GM18517 (cell line): ENCODE measurements around the gene CCDC40.

ENCODE experiments used
- ATAC-seq: cut with Tn5 transposase; IDR thresholded peaks from one replicate; pipeline ENCODE4 v1.9.1; 2021; ENCODE audit warnings: mild to moderate bottlenecking, moderate library complexity; ENCODE audit not compliant: unreplicated experiment

CCDC40 gene

DNA sequence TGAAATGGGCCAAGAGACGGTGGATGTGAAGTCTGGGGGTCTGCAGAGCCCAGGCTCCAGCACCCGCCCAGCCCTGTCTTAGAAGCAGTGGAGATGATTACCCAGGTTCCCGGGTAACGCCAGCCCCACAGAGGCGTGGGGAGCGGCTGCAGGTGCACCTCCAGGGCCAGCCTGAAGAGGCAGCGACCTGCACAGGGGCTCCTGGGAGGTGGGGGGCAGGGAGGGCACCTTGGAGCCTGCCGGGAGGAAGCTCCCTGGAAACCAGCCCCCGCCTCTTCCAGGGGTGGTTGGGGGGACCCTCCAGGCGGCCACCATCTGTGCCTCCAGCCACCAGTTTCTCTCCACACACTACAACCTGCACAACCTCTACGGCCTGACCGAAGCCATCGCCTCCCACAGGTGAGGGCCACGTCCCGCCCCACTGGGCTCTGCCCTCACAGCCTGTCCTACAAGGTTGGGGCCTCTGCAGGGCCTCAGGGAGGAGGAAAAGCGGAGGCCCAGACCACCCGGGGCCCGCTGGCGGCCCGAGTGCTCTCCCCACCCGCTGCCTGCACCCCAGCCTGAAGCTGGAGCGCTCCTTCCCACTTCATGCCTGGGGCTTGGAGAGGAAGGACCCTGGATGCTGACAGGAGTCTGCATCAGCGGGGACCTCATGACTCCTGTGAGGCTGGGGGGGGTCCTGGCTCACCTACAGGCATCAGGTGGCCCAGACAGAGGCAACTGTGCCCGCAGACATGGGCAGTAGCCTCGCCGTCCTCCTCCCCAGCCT lies 75.4 kb downstream of the CCDC40 start:
- ATAC-seq = no peak

DNA sequence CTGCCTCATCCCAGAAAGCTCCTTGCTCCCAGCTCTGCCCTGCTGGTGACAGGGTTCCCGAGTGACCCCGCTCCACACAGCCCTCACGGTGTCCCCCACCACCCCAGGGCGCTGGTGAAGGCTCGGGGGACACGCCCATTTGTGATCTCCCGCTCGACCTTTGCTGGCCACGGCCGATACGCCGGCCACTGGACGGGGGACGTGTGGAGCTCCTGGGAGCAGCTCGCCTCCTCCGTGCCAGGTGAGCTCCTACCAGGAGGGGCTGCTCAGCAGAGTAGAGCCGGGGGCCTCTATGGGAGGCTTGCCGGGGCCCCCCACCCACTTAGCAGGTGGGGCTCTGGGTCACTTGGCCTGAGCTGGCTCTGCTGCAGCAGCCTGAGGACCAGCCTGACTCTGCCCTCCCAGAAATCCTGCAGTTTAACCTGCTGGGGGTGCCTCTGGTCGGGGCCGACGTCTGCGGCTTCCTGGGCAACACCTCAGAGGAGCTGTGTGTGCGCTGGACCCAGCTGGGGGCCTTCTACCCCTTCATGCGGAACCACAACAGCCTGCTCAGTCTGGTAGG lies 76.1 kb downstream of the CCDC40 start:
- ATAC-seq = no peak

DNA sequence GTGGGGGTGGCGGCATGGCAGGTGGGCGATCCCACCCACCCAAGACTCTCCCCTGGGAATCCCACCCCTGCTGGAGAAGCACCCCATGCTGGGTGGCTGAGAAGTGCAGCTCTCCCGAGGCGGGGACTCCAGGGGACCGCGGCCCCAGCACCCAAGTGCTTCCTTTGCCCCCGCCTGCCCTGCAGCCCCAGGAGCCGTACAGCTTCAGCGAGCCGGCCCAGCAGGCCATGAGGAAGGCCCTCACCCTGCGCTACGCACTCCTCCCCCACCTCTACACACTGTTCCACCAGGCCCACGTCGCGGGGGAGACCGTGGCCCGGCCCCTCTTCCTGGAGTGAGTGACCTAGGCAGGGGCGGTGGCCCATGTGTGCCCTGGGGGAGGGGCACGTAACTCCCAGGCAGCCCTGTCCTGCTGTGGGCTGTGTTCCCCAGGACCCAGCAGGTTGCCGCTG lies 76.6 kb downstream of the CCDC40 start:
- ATAC-seq = no peak

DNA sequence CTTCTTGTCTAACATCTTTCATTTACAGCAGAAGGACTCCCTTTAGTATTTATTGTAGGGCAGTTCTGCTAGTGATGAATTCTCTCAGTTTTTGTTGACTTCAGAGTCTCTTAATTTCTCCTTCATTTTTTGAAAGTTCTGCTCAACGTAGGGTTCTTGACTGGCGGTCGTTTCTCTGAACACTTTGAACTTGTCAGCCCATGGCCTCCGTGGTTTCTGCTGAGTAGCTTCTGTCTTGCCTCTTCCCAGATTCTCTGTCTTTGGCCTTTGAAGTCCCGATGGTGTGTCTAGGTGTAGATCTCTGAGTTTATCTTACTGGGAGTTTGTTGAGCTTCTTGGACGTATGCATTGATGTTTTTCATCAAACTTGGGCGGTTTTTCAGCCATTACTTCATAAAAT lies 78.3 kb downstream of the CCDC40 start:
- no peak for ATAC-seq

GRCh38 chr17:80115159-80115558 lies 78.7 kb downstream of the CCDC40 start:
- ATAC-seq = no peak

GRCh38 chr17:80116276-80116920 lies 80.0 kb downstream of the CCDC40 start:
- ATAC-seq = no peak

- ATAC-seq = no peak
Observed at GRCh38 chr17:80116921-80117380, 80.5 kb downstream of the CCDC40 start.

GRCh38 chr17:80117491-80118401 lies 81.3 kb downstream of the CCDC40 start:
- ATAC-seq = no peak

GRCh38 chr17:80118601-80119270 lies 82.3 kb downstream of the CCDC40 start:
- ATAC-seq = no peak

DNA sequence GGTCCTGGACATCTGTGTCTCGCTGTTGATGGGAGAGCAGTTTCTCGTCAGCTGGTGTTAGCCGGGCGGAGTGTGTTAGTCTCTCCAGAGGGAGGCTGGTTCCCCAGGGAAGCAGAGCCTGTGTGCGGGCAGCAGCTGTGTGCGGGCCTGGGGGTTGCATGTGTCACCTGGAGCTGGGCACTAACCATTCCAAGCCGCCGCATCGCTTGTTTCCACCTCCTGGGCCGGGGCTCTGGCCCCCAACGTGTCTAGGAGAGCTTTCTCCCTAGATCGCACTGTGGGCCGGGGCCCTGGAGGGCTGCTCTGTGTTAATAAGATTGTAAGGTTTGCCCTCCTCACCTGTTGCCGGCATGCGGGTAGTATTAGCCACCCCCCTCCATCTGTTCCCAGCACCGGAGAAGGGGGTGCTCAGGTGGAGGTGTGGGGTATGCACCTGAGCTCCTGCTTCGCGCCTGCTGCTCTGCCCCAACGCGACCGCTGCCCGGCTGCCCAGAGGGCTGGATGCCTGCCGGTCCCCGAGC lies 82.9 kb downstream of the CCDC40 start:
- no peak for ATAC-seq

DNA sequence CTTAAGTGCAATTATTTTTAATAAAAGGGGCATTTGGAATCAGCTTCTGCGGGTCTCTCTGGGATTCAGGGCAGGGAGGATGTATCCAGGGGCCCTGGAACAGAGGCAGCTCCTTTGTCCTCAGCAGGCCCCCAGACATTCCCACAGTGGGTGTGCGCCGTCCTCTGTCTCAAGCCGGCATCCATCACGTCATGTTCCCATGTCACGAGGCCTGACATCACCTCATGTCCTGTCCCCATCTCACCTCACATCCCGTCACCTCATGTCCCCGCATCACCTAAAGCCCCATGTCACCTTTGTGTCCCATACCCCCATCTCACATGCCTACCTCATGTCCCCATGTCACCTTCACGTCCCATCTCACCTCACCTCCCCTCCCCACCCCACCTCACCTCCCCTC lies 83.4 kb downstream of the CCDC40 start:
- no peak for ATAC-seq

DNA sequence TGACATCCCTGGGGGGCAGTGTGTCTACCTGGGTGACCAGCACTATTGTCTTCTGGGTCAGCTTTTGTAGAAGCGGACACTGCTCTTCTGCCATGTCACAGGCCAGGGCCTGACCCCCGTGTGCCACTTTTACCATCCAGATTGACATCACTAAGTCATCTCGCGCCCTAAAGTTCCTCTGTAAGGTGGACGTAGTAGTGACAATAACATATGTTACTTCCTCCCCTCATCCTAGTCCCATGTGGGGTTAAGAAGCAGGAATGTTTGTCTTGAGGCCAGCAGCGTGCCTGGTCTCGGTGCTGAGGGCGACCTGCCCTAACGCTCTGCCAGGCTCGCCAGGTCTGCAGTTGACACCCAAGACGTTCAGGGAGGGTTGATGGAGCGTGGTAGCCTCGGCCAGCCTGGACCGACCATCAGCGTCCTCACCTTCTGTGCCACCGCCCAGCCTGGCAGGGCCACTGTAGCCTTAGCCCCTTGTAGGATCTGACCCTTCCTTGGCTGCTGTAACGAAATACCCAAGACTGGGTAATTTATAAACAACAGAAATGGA lies 85.7 kb downstream of the CCDC40 start:
- no peak for ATAC-seq

DNA sequence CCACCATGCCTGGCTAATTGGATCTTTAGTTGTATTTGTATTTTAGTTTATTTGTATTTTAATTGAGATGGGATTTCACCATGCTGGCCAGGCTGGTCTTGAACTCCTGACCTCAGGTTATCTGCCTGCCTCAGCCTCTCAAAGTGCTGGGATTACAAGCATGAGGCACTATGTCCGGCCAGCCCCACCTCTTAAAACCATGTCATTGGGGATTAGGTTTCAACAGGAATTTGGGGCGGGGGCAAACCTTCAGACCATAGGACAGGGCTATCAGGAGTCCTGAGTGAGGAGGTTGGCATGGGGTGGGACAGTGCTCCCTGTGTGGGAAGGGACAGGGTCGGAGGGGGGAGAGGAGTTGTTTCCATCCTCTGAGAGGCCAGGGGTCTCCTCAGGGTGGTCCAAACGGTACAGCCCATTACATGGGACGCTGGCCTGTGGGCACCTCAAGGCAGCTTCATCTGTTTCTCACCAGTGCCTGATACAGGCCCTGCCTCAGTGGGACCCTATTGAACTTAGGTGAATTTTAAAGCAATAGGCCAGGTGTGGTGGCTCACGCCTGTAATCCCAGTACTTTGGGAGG lies 86.6 kb downstream of the CCDC40 start:
- ATAC-seq = no peak

GRCh38 chr17:80123791-80124190 lies 87.3 kb downstream of the CCDC40 start:
- no peak for ATAC-seq

GRCh38 chr17:80124351-80124981 lies 88.0 kb downstream of the CCDC40 start:
- no peak for ATAC-seq

GRCh38 chr17:80125656-80126448 lies 89.4 kb downstream of the CCDC40 start:
- ATAC-seq = no peak

DNA sequence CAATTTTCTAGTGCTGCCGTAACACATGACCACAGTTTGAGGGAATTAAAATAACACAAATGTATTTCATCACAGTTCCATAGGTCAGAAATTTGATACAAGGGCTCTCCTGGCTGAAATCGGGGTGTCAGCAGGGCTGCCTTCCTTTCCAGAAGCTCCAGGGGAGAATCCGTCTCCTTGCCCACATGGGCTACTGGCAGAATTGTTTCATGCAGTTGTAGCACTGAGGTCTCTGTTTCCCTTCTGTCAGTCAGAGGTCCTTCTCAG lies 89.9 kb downstream of the CCDC40 start:
- no peak for ATAC-seq

GRCh38 chr17:80129006-80129565 lies 92.6 kb downstream of the CCDC40 start:
- ATAC-seq = no peak
